Sigmoid colon (tissue), 7 donors: Measurements from ENCODE around the gene RNASEH2B. TPM values are rescaled to one million over a fixed set of nuclear protein-coding genes. Genes with fewer than 3 reads are reported as not detected.
A peak's percentile ranks its signal among the peaks of the same experiment; 100 is the strongest.

Experiments
- DNase-seq: peaks from one replicate; pipeline ENCODE4 v3.0.0-alpha.2; 2019
- H3K27ac ChIP-seq, 4 donors: fragments of 200-600 bp; sonication (generic); one replicate each; pipeline ENCODE4 v1.5.1; 2016 to 2019; ENCODE audit warnings: mild to moderate bottlenecking in 1 of 4
- H3K27me3 ChIP-seq, 3 donors: fragments of 200-600 bp; sonication (generic); one replicate each; pipeline ENCODE4 v1.5.1; 2019; ENCODE audit warnings: mild to moderate bottlenecking in 1 of 3
- H3K36me3 ChIP-seq, 4 donors: fragments of 200-600 bp; sonication (generic); one replicate each; pipeline ENCODE4 v1.5.1; 2016 to 2019
- H3K4me1 ChIP-seq, 4 donors: fragments of 200-600 bp; sonication (generic); one replicate each; pipeline ENCODE4 v1.5.1; 2017 to 2019
- H3K4me3 ChIP-seq, 4 donors: fragments of 200-600 bp; sonication (generic); one replicate each; pipeline ENCODE4 v1.5.1; 2017 to 2019; ENCODE audit warnings: mild to moderate bottlenecking in 2 of 4, moderate library complexity in 1 of 4
- H3K9me3 ChIP-seq, 4 donors: fragments of 200-600 bp in 3 of 4; sonication (generic) in 3 of 4; one replicate each; pipeline versions ENCODE4 v1.5.1 to v1.6.1; 2013 to 2019
- EP300 ChIP-seq, 4 donors: sonication (generic); formaldehyde crosslinking; IDR thresholded peaks; one replicate each; pipeline ENCODE4 v1.6.1; 2017; ENCODE audit warnings: antibody characterized with exemption in 4 of 4
- POLR2A ChIP-seq, 2 donors: fragments of 450-650 bp; IDR thresholded peaks; one replicate each; pipeline ENCODE4 v1.6.1; 2016; ENCODE audit warnings: antibody characterized with exemption in 2 of 2, mild to moderate bottlenecking in 2 of 2, moderate library complexity in 2 of 2
- POLR2AphosphoS5 ChIP-seq, 4 donors: sonication (generic); formaldehyde crosslinking; IDR thresholded peaks; one replicate each; pipeline ENCODE4 v1.6.1; 2017; ENCODE audit warnings: antibody characterized with exemption in 4 of 4
- WGBS, 2 donors: extraction: QIAGEN DNeasy Blood & Tissue Kit; methylation state at CpG; one replicate each; pipeline ENCODE4 v1.1.7; 2013; 5-methylcytosine and 5-hydroxymethylcytosine counted together
- intact Hi-C: fragments of 100-400 bp; cut with DNase I; formaldehyde crosslinking; loops from one replicate; pipeline ENCODE4 v1.15.1; 2023
- polyA plus RNA-seq, 3 donors: library from polyadenylated mRNA; stranded (reverse); fragments of 200-250 nt; gene quantifications; one replicate each; pipeline ENCODE4 v1.2.3, GENCODE V29; 2013
- total RNA-seq, 4 donors: library from RNA; depleted of rRNA; stranded (reverse); fragments of >200 nt; gene quantifications; one replicate each; pipeline ENCODE4 v1.1.0, GENCODE V29; 2016
- TF ChIP-seq, protein P1 (sequence below), 4 experiments: fragments of 450-650 bp in 3 of 4; fragments of 200-600 bp in 1 of 4; IDR thresholded peaks; one replicate each; pipeline ENCODE4 v1.5.1; 2016 to 2019; ENCODE audit warnings: antibody characterized with exemption in 4 of 4, mild to moderate bottlenecking in 3 of 4, moderate library complexity in 2 of 4
- donor health status: healthy with polysubstance abuse.
- donor health status: Bipolar disorder and iron deficiency.
- donor health status: healthy.

The RNASEH2B gene
- total and polyA plus RNA-seq, 7 donors: 32.6 to 108 (median 41.1) TPM

DNA sequence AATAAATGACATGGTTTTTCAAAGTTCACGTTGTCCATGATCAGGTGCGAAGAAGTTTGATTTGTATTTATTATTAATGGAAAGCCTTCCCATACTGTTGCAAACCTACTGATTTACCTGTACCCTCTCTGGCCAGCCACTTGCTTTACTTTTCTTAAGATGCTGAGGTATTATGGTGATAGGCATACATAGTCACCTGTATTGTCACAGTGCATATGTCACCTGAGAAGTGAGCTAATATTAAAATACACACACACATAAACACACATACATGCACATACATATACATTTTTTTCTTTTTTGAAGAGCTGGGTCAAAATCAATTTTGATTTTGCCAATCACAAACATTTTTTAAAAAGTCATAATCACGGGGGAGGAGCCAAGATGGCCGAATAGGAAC is 72.1 kb downstream of the RNASEH2B start:
- H3K4me3 ChIP-seq: no peak overlapping the region
- H3K9me3 ChIP-seq: no peaks in the 10 kb centered on the region
- H3K4me1 ChIP-seq: no peaks in the 10 kb centered on the region
- intact Hi-C loops: no loop called here
- H3K36me3 ChIP-seq: no peaks in the 10 kb centered on the region
- H3K27ac ChIP-seq: no peak overlapping the region
- TF ChIP-seq POLR2A (IDR thresholded peaks at IDR 0.05) (no peak), EP300 (IDR thresholded peaks at IDR 0.05) (no peak), POLR2AphosphoS5 (IDR thresholded peaks at IDR 0.05) (no peak)
- TF ChIP-seq, protein P1, sequence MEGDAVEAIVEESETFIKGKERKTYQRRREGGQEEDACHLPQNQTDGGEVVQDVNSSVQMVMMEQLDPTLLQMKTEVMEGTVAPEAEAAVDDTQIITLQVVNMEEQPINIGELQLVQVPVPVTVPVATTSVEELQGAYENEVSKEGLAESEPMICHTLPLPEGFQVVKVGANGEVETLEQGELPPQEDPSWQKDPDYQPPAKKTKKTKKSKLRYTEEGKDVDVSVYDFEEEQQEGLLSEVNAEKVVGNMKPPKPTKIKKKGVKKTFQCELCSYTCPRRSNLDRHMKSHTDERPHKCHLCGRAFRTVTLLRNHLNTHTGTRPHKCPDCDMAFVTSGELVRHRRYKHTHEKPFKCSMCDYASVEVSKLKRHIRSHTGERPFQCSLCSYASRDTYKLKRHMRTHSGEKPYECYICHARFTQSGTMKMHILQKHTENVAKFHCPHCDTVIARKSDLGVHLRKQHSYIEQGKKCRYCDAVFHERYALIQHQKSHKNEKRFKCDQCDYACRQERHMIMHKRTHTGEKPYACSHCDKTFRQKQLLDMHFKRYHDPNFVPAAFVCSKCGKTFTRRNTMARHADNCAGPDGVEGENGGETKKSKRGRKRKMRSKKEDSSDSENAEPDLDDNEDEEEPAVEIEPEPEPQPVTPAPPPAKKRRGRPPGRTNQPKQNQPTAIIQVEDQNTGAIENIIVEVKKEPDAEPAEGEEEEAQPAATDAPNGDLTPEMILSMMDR (IDR thresholded peaks at IDR 0.05): no peak
- no peak for DNase-seq
- no peaks in the 10 kb centered on the region for H3K27me3 ChIP-seq
- WGBS, 2 donors: 94 to 96% methylated on average over 4 of the region's 4 CpGs

DNA sequence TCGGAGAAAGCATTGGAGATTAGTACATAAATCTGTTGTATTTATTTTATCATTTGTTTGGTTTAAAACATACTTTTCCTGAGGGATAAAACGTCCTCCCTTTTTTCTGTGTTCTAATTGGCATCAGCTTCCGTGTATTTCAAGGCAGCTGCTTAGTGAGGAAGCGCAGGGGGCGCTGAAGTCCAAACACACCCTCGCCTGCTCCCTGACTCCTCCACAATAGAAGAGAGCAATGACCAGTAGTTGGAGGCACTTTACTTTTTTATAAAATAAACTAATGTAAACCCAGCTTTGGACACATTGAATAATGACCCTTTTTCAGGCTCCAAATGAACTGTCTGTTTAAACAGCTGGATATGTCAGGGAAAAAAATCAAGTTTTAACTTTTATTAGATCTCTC is 79.9 kb downstream of the RNASEH2B start:
- H3K9me3 ChIP-seq: no peaks in the 10 kb centered on the region
- H3K4me3 ChIP-seq: no peak overlapping the region
- no peak overlapping the region for H3K27ac ChIP-seq
- peaks cover 0 to 43% (median 22%) of the 10 kb centered on the region in 4 donors for H3K4me1 ChIP-seq
- no peak for DNase-seq
- no peaks in the 10 kb centered on the region for H3K27me3 ChIP-seq
- TF ChIP-seq EP300 (IDR thresholded peaks at IDR 0.05) (no peak), POLR2A (IDR thresholded peaks at IDR 0.05) (no peak), POLR2AphosphoS5 (IDR thresholded peaks at IDR 0.05) (no peak)
- TF ChIP-seq, protein P1 (IDR thresholded peaks at IDR 0.05): no peak
- intact Hi-C loops: no loop called here
- no peaks in the 10 kb centered on the region for H3K36me3 ChIP-seq
- 35 to 41% methylated on average over 6 of the region's 6 CpGs for WGBS, 2 donors

DNA sequence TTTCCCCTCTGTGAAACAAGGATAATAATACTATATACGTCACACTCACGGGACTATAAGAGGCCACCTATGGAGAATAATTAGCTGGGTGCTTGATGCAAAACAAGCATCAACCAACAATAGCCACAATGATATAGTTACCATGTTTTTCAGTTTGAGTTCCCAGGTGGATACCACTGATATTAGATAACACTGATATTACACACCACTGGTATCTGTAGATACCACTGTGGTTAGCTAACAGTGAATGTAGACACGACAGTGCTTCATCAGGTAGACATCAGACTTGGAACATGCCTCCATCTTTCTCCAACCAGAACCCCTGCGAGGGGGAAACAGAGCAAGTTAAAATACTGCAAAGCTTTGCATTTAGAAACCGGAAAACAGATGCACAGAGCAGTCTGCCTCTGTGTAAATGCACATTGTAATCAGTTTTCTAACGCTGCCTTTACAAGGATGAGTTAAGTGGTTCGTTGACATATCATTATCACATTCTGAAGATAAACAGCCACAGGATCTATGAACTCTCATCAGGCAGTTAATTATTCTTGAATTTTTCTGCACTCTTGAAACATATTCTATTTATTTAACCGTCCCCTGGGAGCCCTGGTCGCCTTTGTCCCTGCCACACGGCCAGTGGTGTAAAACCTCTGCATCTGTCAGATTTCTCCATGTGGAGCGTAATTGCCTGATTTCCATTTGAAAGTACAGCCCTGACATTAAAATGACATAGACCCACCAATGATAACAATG is 80.7 kb downstream of the RNASEH2B start:
- WGBS, 2 donors: 71 to 79% methylated on average over 11 of the region's 11 CpGs
- intact Hi-C loops: no loop called here
- Histone ChIP-seq H3K9me3 (no peaks in the 10 kb centered on the region), H3K36me3 (no peaks in the 10 kb centered on the region), H3K27me3 (no peaks in the 10 kb centered on the region), H3K4me3 (peak overlapping the region in 3 of 4 donors; percentile 0 to 13 (median 9)), H3K4me1 (peaks cover 0 to 43% (median 22%) of the 10 kb centered on the region in 4 donors), H3K27ac (peak overlapping the region; percentile 0 to 49 (median 30))
- TF ChIP-seq, protein P1 (IDR thresholded peaks at IDR 0.05): no peak
- TF ChIP-seq POLR2A (IDR thresholded peaks at IDR 0.05): no peak
- no peak for TF ChIP-seq POLR2AphosphoS5 (IDR thresholded peaks at IDR 0.05)
- TF ChIP-seq EP300 (IDR thresholded peaks at IDR 0.05): no peak
- DNase-seq: no peak

DNA sequence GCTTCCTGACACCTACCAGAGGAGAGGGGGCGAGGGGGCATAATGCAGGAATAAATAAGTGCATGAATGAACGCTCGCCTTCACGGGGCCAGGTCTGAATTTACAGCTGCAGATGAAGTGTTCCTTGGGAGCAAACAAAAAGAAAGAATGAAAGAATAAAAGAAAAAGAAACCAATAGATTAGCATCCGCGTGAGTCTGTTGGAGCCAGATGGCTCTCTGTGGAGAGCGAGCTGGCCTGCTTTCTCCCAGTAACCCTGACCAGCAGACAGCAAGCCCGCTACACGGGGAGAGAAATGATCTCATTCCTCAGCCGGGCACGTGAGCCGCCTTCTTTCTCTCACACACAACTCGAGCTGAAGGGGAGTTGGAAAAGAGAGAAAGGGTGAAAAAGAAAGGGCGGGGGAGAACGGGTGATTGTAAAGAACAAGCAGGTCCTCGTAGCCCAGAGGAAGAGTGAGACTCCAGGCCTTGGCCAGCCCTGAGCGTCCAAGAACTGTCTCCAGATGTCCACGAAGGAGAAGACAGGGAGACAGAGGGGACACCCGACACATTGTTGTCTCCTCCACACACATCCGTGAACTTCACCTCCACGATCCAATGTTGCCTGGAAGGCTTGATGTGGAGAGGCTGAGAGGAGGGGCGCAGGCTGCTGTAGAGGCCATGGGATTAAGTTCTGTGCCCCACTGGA is 81.4 kb downstream of the RNASEH2B start:
- H3K4me1 ChIP-seq: peaks cover 0 to 43% (median 22%) of the 10 kb centered on the region in 4 donors
- peak overlapping the region in 3 of 4 donors; percentile 0 to 13 (median 9) for H3K4me3 ChIP-seq
- DNase-seq: peak; percentile 89
- intact Hi-C loops: no loop called here
- H3K27ac ChIP-seq: peak overlapping the region; percentile 0 to 49 (median 40)
- WGBS, 2 donors: 70 to 84% methylated on average over 22 of the region's 22 CpGs
- H3K9me3 ChIP-seq: no peaks in the 10 kb centered on the region
- no peaks in the 10 kb centered on the region for H3K36me3 ChIP-seq
- TF ChIP-seq POLR2A (IDR thresholded peaks at IDR 0.05) (no peak), POLR2AphosphoS5 (IDR thresholded peaks at IDR 0.05) (peak in 2 of 4 donors; percentile 18 to 20)
- H3K27me3 ChIP-seq: no peaks in the 10 kb centered on the region
